NCI-H1694 treated with DMSO at 0.1 percent for 48 hours (cell line): ENCODE results near the gene YJU2.
"Not testable (repeated sequence)": the region's sequence is repeated elsewhere in the genome, so short reads cannot be mapped to it uniquely, and the experiment has no call there.

Experiments
- DNase-seq: peaks from one replicate; lab custom pipeline; 2025; lab: John Stamatoyannopoulos, UW

Gene YJU2

GRCh38 chr19:4228765-4229178 lies 18.1 kb upstream of the YJU2 start:
- no peak for DNase-seq

GRCh38 chr19:4229179-4229931 lies 17.5 kb upstream of the YJU2 start, which contains the start of gene EBI3:
EBI3 (plus strand) TSS chr19:4229523; CDS start chr19:4229551, 28 bp downstream.
- no peak for DNase-seq

GRCh38 chr19:4230237-4230636 lies 16.6 kb upstream of the YJU2 start:
- not testable (repeated sequence) for DNase-seq

GRCh38 chr19:4231521-4231920 lies 15.4 kb upstream of the YJU2 start:
- DNase-seq: not testable (repeated sequence)

GRCh38 chr19:4232139-4232538 lies 14.7 kb upstream of the YJU2 start:
- DNase-seq: not testable (repeated sequence)

GRCh38 chr19:4232614-4233281 lies 14.1 kb upstream of the YJU2 start:
- DNase-seq: no peak

GRCh38 chr19:4233282-4233853 lies 13.5 kb upstream of the YJU2 start:
- DNase-seq: no peak

- DNase-seq: no peak
Measured at GRCh38 chr19:4234142-4234861, 12.6 kb upstream of the YJU2 start.

GRCh38 chr19:4234862-4235201 lies 12.0 kb upstream of the YJU2 start:
- no peak for DNase-seq

GRCh38 chr19:4237510-4237909 lies 9.4 kb upstream of the YJU2 start:
- DNase-seq: not testable (repeated sequence)

- no peak for DNase-seq
Measured at GRCh38 chr19:4238831-4239230, 8.0 kb upstream of the YJU2 start.

GRCh38 chr19:4241824-4242430 lies 5.0 kb upstream of the YJU2 start:
- DNase-seq: no peak

GRCh38 chr19:4245938-4246337 lies 942 bp upstream of the YJU2 start:
- DNase-seq: not testable (repeated sequence)

GRCh38 chr19:4256563-4256962 lies 9.7 kb downstream of the YJU2 start:
- no peak for DNase-seq

- DNase-seq: no peak
Measured at GRCh38 chr19:4257025-4257424, 10.1 kb downstream of the YJU2 start.

- DNase-seq: no peak
Measured at GRCh38 chr19:4258181-4258580, 11.3 kb downstream of the YJU2 start.

GRCh38 chr19:4260613-4261191 lies 13.8 kb downstream of the YJU2 start:
- no peak for DNase-seq

- no peak for DNase-seq
Measured at GRCh38 chr19:4264812-4265211, 17.9 kb downstream of the YJU2 start.

- no peak for DNase-seq
Measured at GRCh38 chr19:4266253-4267000, 19.5 kb downstream of the YJU2 start.

- peak; percentile 60 for DNase-seq
Measured at GRCh38 chr19:4267101-4267900, 20.4 kb downstream of the YJU2 start.
